Posterior cingulate gyrus (tissue), 11 donors: ENCODE measurements around the gene ZW10.
"Not testable (repeated sequence)": the region's sequence is repeated elsewhere in the genome, so short reads cannot be mapped to it uniquely, and the experiment has no call there.

Experiments
- DNase-seq, 10 donors: peaks; one replicate each; pipeline versions ENCODE4 v3.0.0 to v3.0.0-alpha.2; 2020 to 2021; ENCODE audit warnings: mixed read lengths in 3 of 10
- intact Hi-C: fragments of 100-400 bp; cut with DNase I; formaldehyde crosslinking; loops from one replicate; pipeline ENCODE4 v1.15.1; 2023

Gene ZW10

DNA sequence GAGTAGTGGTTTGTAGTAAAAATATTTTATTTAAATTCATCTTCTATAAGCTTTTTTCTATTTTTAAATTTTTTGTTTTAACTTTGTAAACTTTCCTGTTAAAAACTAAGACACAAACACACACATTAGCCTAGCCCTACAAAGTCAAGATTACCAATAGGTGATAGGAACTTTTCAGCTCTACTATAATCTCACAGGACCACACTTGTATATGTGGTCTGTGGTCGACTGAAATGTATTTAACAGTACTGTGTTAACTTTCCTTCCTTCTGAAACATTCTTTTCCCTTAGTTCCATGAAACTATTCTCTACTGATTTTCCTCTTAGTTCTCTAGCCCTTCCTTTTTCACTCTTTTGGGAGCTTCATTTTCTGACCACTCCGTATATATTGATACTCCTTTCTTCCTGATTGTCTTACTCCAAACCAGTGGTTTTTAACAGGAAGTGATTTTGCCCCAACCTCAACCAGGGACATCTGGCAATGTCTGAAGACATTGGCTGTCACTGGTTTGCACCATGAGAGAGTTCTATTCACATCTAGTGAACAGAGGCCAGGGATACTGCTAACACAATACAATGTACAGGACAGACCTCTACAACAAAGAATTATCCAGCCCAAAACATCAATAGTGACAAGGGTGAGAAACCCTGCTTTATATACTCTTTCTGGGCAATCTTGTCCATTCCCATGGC is 8.8 kb downstream of the ZW10 start:
- intact Hi-C loops, result no loop called here
- no peak for DNase-seq

GRCh38 chr11:113763040-113763439 is 10.5 kb downstream of the ZW10 start:
- not testable (repeated sequence) for DNase-seq

GRCh38 chr11:113760241-113760640 is 13.3 kb downstream of the ZW10 start:
- intact Hi-C loops, result no loop called here
- no peak for DNase-seq

More at GRCh38 chr11:113763040-113763439, 10.5 kb downstream of the ZW10 start:
- intact Hi-C loops, result not testable (repeated sequence)

DNA sequence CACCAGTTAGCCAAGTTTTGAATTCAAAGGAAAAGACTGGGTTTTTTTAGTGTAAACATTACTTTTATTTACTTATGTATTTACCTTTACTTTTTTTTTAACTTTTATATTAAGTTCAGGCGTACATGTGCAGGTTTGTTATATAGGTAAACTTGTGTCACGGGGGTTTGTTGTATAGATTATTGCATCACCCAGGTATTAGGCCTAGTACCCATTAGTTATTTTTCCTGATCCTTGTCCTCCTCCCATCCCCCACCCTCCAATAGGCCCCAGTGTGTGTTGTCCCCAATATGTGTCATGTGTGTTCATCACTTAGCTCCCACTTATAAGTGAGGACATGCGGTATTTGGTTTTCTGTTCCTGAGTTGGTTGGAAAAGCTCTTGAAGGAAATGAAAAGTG is 20.6 kb downstream of the ZW10 start:
- no peak for DNase-seq
- intact Hi-C loops, result no loop called here

DNA sequence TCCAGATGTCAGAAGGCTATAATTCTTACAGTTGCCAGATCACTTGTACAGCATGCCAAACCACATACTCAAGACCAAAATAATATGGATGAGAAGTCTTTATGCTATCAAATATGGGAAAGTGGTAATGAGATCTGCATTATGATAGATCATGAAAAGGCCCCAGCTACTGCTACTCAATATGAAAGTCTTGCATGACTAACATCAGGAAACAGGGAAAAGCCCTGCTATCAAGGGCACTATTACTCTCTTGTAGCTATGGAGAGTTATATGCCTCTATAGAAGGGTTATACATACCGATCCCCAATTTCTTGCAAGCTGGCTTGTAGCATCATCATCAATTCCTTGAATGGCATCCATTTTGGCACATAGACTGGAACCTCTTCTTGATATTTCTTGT is 37.2 kb downstream of the ZW10 start:
- intact Hi-C loops, result loop anchor here (10.0 kb wide), 1 partner anchor 202 kb away; no protein-coding TSS in a partner anchor
- DNase-seq, result no peak

GRCh38 chr11:113732092-113732491 is 41.4 kb downstream of the ZW10 start:
- intact Hi-C loops, result loop anchor here (10.0 kb wide), 1 partner anchor 197 kb away; no protein-coding TSS in a partner anchor

DNA sequence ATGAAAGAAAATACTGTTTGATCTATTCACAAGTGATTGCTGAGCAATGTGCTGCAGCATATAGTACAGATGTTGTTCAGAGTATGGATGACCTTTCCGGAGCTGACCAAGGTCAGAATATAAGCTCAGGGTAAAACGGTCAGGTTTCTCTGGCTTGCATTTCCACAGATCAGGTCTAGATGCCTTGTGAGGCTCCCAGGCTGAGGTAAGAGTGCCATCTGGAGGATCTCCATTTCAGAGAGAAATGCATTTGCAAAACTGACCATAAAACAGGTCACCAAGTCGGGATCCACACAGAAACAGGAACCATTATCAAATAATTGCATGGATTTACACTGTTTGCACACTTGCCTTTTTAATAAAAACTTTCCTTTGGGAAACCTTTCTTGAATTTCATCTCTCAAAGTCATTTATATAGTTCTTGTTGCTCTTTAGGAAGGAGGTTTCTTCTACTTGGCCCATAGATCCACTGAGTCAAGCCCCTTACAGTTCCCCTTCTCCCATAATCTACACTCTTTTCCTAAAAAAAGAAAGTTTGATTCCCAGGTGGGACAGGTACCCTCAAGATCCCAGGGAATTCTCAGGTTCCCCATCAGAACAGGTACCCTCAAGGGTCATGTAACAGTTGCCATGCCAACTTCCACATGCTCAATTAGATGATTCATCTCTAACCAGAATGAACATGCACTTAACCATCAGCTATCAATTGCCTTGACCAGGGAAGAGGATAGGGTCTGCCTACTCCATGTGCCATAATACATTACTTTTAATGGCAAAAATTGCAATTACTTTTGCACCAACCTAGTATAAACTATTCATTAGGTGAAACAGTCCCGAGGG is 42.4 kb downstream of the ZW10 start:
- DNase-seq, result peak in 6 of 10 donors; percentile 24 to 86 (median 53)
- intact Hi-C loops, result loop anchor here (1.0 to 10.0 kb wide), 2 partner anchors 196 to 426 kb away; no protein-coding TSS in a partner anchor

More at GRCh38 chr11:113732092-113732491, 41.4 kb downstream of the ZW10 start:
- no peak for DNase-seq

DNA sequence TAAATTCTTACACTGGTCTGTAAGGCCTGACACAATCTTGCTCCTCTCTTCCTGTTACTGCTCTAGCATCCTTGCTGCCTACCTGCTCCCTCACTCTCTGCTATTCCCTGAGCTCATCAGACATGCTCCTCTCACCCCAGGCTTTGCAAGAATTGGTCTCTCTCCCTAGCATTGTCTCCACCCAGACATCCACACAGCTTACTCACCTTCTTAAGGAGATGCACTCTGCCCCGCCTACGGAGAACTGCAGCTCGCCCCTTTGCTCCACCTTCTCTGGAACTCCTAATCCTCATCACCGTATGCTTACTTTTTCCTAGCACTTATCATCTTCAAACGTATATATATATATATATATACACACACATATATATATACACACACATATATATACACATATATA is 44.0 kb downstream of the ZW10 start:
- no peak for DNase-seq
- intact Hi-C loops, result no loop called here

- DNase-seq, result no peak
- intact Hi-C loops, result no loop called here
Observed at GRCh38 chr11:113728814-113729213, 44.7 kb downstream of the ZW10 start.

DNA sequence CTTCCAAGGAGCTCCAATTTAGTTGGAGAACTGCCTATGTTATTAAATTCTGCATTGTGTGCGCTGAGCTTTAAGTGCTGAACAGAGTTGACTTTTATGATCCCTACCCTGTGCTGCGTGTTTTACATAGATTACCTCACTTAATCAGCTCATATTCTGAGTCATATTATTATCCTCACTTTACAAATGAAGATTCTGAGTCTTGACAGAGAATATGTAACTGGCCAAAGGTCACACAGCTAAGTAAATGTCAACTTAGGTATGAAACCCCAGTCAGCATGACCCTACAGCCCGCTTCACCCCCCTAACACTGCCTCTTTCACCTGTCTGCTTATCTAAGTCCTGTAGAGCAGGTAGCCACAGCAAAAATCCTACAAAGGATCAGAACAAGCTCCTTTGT is 47.6 kb downstream of the ZW10 start:
- no peak for DNase-seq
- intact Hi-C loops, result no loop called here

DNA sequence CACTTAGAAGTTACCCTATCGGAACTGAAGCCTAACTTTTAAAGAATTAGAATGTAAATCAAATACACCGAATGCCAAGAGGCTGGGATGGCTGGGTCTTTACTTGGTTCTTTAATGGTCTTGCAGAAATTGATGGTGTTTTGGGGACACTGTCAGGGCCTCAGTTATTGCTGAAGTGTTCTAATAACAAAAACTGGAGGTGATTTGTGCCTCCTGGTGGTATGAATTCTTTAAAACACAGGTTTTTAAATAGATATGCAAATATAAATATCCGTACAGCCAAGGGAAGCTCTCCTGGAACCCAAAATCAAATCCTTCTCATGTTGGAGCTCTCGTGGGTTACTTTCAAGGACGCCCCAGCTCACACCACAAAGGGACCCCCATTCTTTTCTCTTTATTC is 48.1 kb downstream of the ZW10 start:
- no peak for DNase-seq
- intact Hi-C loops, result no loop called here

- intact Hi-C loops, result no loop called here
- no peak for DNase-seq
Observed at GRCh38 chr11:113724778-113725177, 48.7 kb downstream of the ZW10 start.

- no peak for DNase-seq
- intact Hi-C loops, result no loop called here
Observed at GRCh38 chr11:113723787-113724186, 49.7 kb downstream of the ZW10 start.

GRCh38 chr11:113722934-113723333 is 50.6 kb downstream of the ZW10 start:
- intact Hi-C loops, result no loop called here
- DNase-seq, result no peak

DNA sequence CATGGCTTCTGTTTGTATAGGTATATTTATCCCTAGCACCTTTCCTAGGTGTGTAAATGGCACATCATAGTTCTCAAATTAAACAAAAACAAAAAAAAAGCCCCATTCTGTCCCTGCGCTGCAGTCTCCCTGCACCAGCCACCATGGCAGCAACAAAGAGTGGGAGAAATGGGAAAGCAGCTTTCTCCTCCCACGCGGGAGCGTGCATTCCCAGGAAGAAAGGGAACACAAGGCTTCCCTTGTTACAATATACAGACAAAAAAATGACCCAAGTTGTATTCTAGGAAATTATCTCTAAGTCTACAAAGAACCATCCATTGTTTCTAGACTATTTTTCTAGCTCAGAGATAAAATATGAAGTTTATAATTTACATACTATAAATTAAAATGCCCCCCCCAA is 51.3 kb downstream of the ZW10 start:
- intact Hi-C loops, result no loop called here
- peak in 7 of 10 donors; percentile 40 to 86 (median 56) for DNase-seq

GRCh38 chr11:113721462-113722066 is 51.9 kb downstream of the ZW10 start:
- intact Hi-C loops, result no loop called here
- no peak for DNase-seq

DNA sequence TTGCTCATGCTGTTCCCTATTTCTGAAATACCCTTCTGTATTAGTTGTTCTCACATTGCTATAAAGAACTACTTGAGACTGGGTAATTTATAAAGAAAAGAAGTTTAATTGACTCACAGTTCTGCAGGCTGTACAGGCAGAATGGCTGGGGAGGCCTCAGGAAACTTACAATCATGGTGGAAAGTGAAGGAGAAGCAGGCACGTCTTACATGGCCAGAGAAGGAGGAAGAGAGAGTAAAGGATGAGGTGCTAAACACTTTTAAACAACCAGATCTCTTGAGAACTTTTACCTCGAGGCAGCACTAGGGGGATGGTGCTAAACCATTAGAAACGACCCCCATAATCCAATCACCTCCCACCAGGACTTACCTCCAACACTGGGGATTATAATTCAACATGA is 53.0 kb downstream of the ZW10 start:
- intact Hi-C loops, DNase-seq: not testable (repeated sequence)

DNA sequence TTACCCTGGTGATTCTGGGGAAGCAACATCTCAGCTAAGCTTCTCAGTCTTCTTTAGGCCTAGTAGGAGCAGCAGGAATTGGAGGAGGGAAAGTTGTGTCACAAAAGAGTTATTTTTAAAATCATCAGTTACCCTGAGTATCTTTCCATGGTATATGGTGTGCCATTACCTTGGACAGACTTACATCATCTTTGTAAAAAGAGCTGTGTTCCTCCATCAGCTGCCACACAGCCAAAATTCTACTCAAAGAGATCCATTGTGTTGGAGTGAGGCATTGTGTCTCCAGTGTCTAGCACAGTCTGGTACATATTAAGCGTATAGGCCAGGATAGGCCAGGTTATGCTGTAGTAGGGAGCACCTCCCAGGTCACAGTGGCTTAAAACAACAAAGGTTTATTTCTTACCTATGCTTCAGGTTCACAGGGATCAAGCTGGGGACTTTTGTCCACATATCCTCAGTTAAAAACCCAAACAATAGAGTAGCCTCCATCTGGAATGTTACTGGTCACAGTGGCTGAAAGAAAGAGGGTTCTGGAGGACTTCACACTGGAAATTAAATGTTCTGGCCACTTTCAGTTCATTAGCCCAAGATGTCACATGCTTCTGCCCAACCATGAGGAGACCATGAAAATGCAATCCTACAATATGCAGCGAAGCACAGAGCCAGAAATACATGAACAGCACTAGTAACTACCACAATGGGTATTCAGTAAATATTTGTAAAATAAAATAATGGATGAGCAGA is 57.4 kb downstream of the ZW10 start:
- intact Hi-C loops, result no loop called here
- peak in 2 of 10 donors; percentile 26 to 39 for DNase-seq

- DNase-seq, result no peak
- intact Hi-C loops, result no loop called here
Observed at GRCh38 chr11:113715273-113715672, 58.2 kb downstream of the ZW10 start.

DNA sequence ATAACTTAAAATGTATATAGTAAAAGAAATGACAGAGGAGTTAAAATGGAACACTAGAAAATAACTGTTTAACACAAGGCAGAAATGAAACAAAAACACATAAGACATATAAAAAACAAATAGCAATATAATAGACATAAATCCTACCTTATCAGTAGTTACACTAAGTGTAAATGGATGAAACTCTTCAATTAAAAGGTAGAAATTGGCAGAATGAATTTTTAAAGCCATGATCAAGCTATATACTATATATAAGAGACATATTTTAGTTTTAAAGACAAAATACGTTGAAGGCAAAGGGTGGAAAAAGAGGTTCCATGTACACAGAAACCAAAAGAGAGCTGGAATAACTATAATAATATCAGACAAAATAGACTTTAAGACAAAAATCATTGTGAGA is 62.5 kb downstream of the ZW10 start:
- no peak for DNase-seq
- intact Hi-C loops, result no loop called here
